Mammary epithelial cell (primary cell): ENCODE results near the gene SAMD1.

ENCODE experiments used
- EZH2 ChIP-seq: IDR thresholded peaks from 2 replicates; pipeline ENCODE4 v1.6.1; 2012; ENCODE audit warnings: low read length, inconsistent platforms, borderline replicate concordance
- TF ChIP-seq, protein P1 (sequence below), 2 donors: IDR thresholded peaks in 1 of 2; conservative IDR thresholded peaks in 1 of 2; 2 replicates each; pipeline ENCODE4 v1.5.1; 2011 to 2012; ENCODE audit warnings: inconsistent platforms in 2 of 2, low read length in 2 of 2, mild to moderate bottlenecking in 2 of 2, control low read depth in 1 of 2, low read depth in 1 of 2; ENCODE audit not compliant: insufficient read depth in 1 of 2; ENCODE audit errors: extremely low read depth in 1 of 2

- TF ChIP-seq, protein P1, sequence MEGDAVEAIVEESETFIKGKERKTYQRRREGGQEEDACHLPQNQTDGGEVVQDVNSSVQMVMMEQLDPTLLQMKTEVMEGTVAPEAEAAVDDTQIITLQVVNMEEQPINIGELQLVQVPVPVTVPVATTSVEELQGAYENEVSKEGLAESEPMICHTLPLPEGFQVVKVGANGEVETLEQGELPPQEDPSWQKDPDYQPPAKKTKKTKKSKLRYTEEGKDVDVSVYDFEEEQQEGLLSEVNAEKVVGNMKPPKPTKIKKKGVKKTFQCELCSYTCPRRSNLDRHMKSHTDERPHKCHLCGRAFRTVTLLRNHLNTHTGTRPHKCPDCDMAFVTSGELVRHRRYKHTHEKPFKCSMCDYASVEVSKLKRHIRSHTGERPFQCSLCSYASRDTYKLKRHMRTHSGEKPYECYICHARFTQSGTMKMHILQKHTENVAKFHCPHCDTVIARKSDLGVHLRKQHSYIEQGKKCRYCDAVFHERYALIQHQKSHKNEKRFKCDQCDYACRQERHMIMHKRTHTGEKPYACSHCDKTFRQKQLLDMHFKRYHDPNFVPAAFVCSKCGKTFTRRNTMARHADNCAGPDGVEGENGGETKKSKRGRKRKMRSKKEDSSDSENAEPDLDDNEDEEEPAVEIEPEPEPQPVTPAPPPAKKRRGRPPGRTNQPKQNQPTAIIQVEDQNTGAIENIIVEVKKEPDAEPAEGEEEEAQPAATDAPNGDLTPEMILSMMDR (conservative IDR thresholded peaks at IDR 0.05 in 1 of 2, IDR thresholded peaks at IDR 0.05 in 1 of 2; ENCODE audit: extremely low read depth in 1 of 2, insufficient read depth in 1 of 2, low read depth in 1 of 2, low read length in 2 of 2), result no peak
- TF ChIP-seq EZH2, result no peak
Observed at GRCh38 chr19:14118165-14119051, 27.9 kb upstream of the SAMD1 start.
